IPS-NIHi7 (cell line): ENCODE data around the gene PSMD9.
"Not testable (repeated sequence)": the region's sequence is repeated elsewhere in the genome, so short reads cannot be mapped to it uniquely, and the experiment has no call there.

Experiments
- DNase-seq: peaks from one replicate; pipeline ENCODE4 v3.0.0; 2012; ENCODE audit warnings: mixed read lengths; ENCODE audit errors: extremely low spot score

Gene PSMD9

GRCh38 chr12:121921066-121921465, 32.5 kb downstream of the PSMD9 start:
- no peak for DNase-seq

- DNase-seq, result no peak
Measured at GRCh38 chr12:121925358-121925695, 36.7 kb downstream of the PSMD9 start.

GRCh38 chr12:121926874-121927706, 38.5 kb downstream of the PSMD9 start:
- no peak for DNase-seq

GRCh38 chr12:121927813-121928212, 39.2 kb downstream of the PSMD9 start:
- no peak for DNase-seq

GRCh38 chr12:121929545-121929944, 41.0 kb downstream of the PSMD9 start:
- DNase-seq, result not testable (repeated sequence)

- DNase-seq, result no peak
Measured at GRCh38 chr12:121930862-121931261, 42.3 kb downstream of the PSMD9 start.

GRCh38 chr12:121932176-121932536, 43.6 kb downstream of the PSMD9 start:
- DNase-seq, result no peak

GRCh38 chr12:121932914-121933521, 44.4 kb downstream of the PSMD9 start:
- no peak for DNase-seq

GRCh38 chr12:121933522-121934308, 45.1 kb downstream of the PSMD9 start:
- peak; percentile 89 for DNase-seq

- no peak for DNase-seq
Measured at GRCh38 chr12:121934309-121934664, 45.7 kb downstream of the PSMD9 start.

- no peak for DNase-seq
Measured at GRCh38 chr12:121937654-121938053, 49.1 kb downstream of the PSMD9 start.

GRCh38 chr12:121939186-121939585, 50.6 kb downstream of the PSMD9 start:
- no peak for DNase-seq

GRCh38 chr12:121939992-121940766, 51.6 kb downstream of the PSMD9 start:
- no peak for DNase-seq

- DNase-seq, result no peak
Measured at GRCh38 chr12:121942145-121942718, 53.6 kb downstream of the PSMD9 start.

GRCh38 chr12:121943926-121944325, 55.3 kb downstream of the PSMD9 start:
- DNase-seq, result no peak

- no peak for DNase-seq
Measured at GRCh38 chr12:121946313-121947025, 57.9 kb downstream of the PSMD9 start.

GRCh38 chr12:121947981-121948380, 59.4 kb downstream of the PSMD9 start:
- no peak for DNase-seq

GRCh38 chr12:121949648-121950397, 61.2 kb downstream of the PSMD9 start:
- DNase-seq, result no peak

GRCh38 chr12:121953117-121953692, 64.6 kb downstream of the PSMD9 start:
- DNase-seq, result no peak

- no peak for DNase-seq
Measured at GRCh38 chr12:121953695-121954094, 65.1 kb downstream of the PSMD9 start.
